Epithelial cell of esophagus (primary cell): ENCODE measurements around the gene RERE.

ENCODE experiments used
- DNase-seq: peaks from one replicate; pipeline ENCODE4 v3.0.0; 2010; ENCODE audit warnings: low read depth
- H3K4me3 ChIP-seq: 2 replicates; pipeline ENCODE4 v1.5.1; 2011; ENCODE audit warnings: mild to moderate bottlenecking, low read length, control low read depth
- TF ChIP-seq, protein P1 (sequence below): IDR thresholded peaks from 2 replicates; pipeline ENCODE4 v1.5.1; 2011; ENCODE audit warnings: low read depth, mild to moderate bottlenecking, low read length, control low read depth, inconsistent platforms; ENCODE audit not compliant: insufficient read depth; ENCODE audit errors: missing control alignments

RERE gene

GRCh38 chr1:8350914-8351684 is 466.3 kb downstream of the RERE start:
- TF ChIP-seq, protein P1, sequence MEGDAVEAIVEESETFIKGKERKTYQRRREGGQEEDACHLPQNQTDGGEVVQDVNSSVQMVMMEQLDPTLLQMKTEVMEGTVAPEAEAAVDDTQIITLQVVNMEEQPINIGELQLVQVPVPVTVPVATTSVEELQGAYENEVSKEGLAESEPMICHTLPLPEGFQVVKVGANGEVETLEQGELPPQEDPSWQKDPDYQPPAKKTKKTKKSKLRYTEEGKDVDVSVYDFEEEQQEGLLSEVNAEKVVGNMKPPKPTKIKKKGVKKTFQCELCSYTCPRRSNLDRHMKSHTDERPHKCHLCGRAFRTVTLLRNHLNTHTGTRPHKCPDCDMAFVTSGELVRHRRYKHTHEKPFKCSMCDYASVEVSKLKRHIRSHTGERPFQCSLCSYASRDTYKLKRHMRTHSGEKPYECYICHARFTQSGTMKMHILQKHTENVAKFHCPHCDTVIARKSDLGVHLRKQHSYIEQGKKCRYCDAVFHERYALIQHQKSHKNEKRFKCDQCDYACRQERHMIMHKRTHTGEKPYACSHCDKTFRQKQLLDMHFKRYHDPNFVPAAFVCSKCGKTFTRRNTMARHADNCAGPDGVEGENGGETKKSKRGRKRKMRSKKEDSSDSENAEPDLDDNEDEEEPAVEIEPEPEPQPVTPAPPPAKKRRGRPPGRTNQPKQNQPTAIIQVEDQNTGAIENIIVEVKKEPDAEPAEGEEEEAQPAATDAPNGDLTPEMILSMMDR: no peak
- no peak for DNase-seq
- H3K4me3 ChIP-seq: no peak overlapping the region

- TF ChIP-seq, protein P1: no peak
- H3K4me3 ChIP-seq: no peak overlapping the region
- DNase-seq: no peak
Measured at GRCh38 chr1:8349961-8350360, 467.5 kb downstream of the RERE start.

DNA sequence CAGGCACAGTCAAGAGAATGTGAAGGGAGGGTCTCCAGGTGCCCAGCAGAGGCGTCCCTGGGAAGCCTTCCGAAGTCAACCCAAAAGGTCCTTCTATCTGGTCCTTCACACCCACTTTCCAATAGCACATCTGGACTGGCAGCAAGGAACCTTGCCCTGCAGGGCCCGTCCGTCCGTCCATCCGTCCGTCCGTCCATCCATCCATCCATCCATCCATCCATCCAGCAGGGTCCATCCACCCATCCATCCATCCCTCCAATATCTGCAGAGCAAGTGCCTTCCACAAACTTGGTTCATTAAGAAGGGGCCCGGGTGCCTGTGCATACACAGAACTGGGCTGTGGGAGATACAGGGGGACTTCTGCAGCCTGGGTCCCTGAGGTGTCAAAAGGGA is 468.0 kb downstream of the RERE start:
- TF ChIP-seq, protein P1: no peak
- DNase-seq: no peak
- no peak overlapping the region for H3K4me3 ChIP-seq

DNA sequence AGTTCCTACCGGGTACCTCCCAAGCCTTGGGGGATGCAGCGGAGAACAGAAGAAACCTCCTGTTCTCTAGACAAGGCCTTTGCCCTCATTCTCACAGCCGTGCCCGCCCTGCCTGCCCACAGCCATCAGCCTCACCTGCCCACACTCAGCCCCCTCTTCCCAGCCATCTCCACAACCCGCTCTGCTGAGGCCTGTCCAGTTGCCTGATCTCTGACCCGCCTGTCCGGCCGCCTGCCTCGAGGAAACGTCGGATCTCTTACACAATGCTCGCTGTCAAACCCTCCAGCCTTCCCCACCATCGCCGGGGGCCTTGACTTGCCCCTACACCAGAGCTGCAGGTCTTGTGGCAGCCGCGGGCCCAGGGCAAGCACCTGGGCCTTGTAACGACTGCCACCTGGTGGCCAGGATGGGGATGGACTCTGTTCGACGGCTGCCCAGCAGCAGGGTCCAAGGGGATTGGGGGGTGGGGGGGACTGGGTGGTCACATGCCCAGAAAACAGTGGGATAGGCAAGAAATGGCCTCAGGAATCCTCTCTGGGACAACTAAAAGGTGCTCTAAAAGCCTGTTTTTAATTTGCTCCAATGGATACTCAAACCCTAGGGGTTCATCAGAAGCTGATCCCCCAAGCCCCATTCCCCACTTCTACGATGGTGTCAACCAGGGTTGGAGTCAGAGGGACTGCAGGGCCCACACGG is 468.5 kb downstream of the RERE start:
- DNase-seq: peak; percentile 58

GRCh38 chr1:8348047-8348776 is 469.2 kb downstream of the RERE start:
- no peak for DNase-seq
- H3K4me3 ChIP-seq: no peak overlapping the region
- TF ChIP-seq, protein P1: no peak

More for the DNA sequence above, 468.5 kb downstream of the RERE start:
- no peak overlapping the region for H3K4me3 ChIP-seq
- TF ChIP-seq, protein P1: peak; percentile 79

DNA sequence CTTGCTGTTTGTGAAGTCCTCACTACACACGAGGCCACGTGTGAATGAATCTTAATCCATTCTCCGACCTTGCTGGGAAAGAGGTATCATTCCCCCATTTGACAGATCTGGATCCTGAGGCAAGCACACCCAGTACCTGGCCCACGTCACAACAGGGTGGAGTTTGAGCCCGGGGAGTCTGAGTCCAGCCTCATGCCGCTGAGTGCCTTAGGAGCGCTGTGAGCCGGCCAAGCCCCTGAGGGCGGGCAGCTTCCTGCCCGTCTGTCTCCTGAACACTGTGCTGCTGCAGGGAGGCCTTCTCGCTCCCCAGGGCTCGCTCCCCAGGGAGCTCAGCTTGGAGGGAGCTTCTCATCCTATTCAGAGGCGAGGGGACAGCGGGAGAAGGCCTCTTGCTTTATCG is 469.8 kb downstream of the RERE start:
- TF ChIP-seq, protein P1: no peak

More for the DNA sequence above, 469.8 kb downstream of the RERE start:
- no peak overlapping the region for H3K4me3 ChIP-seq
- peak; percentile 65 for DNase-seq
